CD4-positive, alpha-beta T cell treated with Interleukin-17A for 1 hour (primary cell): ENCODE measurements around the gene GFOD2.

Experiments
- DNase-seq: peaks from one replicate; pipeline ENCODE4 v3.0.0-alpha.2; 2020

GFOD2 gene

DNA sequence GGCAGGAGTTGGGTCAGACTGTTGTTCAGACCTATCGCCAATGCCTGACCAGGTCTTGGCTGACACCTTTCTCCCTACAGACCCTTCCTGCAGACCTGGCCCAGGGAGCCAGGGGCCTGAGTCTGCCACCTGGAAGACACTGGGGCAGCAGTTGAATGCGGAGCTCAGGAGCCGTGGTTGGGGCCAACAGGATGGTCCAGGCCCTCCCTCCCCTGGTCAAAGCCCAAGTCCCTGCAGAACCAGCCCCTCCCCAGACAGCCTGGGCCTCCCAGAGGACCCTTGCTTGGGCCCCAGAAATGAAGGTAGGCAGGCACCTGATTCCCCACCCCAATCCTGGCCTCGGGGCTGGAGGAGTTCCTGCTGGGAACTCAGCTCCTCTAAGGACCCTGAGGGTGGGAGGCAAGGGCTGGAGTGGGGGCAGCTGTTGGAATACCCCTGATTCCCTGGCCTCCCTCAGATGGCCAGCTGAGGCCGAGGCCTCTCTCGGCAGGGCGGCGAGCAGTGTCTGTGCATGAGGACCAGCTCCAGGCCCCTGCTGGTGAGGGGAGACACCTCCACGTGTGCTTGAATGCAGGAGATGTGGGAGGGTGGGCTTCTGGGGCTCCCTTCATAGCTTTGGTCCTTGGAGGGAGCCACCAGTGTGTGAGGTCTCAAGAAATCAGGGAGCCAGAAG lies 62.6 kb downstream of the GFOD2 start:
- no peak for DNase-seq

DNA sequence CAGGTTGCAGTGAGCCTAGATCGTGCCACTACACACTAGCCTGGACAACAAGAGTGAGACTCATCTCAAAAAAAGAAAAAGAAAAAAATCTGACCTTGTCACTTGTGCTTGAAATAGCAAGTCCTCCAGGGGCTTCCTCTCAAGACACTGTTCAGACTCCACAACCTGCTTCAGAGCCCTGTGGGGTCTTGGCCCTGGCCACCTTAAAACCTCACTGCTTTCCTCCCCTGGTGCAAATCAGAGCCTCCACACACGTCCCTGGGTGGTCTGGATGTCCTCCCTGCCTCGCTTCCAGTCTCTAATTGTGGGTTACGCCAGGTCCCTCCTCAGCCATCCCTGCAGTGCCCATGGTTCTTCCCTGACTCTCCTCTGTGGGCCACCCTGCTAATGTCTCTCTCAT lies 63.8 kb downstream of the GFOD2 start:
- DNase-seq, result no peak

DNA sequence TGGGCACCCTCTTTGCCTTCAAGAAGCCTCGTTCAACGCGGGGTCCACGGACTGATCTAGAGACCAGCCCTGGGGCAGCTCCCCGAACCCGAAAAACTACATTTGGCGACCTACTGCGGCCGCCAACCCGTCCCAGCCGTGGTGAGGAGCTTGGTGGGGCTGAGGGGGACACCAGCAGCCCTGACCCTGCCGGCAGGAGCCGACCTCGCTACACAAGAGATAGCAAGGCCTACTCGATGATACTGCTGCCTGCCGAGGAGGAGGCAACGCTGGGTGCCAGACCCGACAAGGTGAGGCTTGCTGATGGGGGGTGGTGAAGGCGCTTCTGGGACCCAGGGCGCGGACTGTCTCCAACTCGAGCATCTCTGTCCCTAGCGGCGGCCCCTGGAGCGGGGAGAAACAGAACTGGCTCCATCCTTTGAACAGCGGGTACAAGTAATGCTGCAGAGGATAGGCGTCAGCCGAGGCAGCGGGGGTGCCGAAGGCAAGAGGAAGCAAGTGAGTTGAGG lies 64.7 kb downstream of the GFOD2 start:
- DNase-seq, result no peak

DNA sequence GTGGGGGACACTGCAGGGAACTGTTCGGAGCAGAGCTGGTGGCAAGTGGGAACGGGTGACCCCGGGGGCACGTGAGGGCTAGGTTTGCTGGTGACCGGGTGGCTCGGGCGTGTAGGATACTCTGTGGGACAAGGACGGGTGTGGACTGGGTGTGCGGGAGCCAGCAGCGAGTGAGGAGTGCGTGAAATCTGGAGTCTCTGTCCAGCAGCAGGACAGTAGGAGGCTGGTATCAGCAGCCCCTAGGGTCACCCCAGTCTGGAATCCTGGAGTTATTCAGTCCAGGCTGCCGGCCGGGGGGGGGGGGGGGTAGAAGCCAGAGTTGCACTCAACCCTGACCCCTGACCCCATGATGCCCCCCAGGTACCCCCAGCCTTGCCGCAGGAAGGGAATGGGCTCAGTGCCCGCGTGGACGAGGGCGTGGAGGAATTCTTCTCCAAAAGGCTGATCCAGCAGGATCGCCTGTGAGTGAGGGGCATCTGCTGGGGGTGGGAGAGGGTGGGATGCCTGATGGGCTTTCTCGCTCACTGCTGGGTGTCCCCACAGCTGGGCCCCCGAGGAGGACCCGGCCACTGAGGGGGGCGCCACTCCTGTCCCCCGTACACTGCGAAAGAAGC lies 65.2 kb downstream of the GFOD2 start:
- DNase-seq, result no peak

DNA sequence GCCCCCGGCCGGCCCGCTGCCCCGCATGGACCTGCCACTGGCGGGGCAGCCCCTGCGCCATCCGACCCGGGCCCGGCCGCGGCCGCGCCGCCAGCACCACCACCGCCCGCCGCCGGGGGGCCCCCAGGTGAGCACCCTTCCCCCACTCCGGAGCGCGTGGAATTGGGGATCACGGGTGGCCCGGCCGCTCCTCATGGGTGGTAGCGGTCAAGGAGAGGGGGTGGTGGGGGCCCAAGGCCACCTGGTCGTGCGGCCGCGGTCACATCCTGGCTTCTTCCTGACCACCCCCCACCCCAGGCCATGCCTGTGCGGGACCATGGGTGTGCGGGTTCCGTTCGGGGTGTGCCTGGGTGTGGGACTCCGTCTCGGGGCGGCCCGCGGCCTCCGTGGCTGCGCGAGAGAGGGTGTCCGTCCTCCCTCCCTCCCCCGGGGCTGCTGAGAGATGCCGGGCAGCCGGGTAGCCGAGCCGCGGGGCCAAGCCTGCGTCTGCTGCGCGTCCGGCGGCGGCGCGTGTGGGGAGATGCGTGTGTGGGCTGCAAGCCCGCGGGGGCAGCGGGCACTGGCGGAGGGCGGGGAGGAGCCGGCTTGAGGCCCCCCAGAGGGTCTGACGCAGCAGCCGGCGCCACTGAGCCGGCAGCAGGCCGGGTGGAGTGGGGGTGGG lies 65.9 kb downstream of the GFOD2 start:
- no peak for DNase-seq

DNA sequence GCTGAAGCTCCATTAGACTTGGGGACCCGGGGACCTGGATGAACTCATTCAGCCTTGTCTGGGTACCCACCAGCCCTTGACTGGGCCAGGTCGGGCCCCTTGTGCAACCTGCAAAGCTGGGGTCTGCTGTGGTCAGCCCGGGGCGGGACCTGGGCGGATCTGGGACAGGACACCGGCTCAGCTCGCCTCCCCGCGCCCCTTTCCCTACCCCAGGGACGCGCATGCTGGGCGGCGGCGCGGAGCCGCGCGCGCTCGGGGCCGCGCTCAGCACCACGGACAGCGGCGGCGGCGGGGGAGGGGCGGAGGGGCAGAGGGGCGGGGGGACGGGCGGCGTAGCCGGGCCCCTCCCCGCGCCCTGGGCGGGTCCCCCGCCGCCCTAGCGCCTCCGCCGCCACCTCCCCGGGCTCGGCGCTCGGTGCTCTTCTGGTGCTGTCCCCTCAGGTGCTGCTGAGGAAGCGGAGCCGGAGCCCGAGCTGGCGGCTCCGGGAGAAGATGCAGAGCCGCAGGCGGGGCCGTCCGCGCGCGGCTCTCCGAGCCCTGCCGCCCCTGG lies 66.5 kb downstream of the GFOD2 start:
- no peak for DNase-seq

DNA sequence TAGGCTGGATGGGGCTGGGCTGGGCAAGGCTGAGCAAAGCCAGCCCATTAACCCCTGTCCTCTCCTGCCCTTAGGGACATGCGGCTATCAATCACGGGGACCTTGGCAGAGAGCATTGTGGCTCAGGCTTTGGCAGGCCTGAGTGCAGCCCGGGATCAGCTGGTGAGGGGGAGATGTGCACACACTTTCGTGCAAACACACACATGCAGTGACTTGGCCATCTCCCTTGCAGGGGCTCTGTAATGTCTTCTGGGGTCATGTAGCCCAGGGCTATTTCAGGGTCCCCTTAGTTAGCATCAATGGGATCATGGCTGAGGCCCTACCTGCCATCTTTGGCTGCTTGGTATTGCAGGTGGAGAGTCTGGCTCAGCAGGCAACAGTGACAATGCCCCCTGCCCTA lies 67.3 kb downstream of the GFOD2 start:
- DNase-seq, result no peak

DNA sequence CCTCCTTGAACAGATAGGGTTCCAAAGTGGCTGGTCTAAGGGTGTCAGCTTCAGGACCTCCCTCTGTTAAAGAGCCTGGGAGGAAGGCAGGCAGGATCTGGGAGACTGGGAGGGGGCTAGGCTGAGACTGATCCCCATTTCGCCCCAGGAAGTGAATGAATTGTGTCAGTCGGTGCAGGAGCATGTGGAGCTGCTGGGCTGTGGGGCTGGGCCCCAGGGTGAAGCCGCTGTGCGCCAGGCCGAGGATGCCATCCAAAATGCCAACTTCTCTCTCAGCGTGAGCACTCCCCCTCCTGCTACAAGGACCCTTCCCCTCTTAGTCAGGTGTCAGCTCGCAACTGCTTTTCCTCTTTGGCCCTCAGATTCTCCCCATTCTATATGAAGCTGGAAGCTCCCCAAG lies 68.1 kb downstream of the GFOD2 start:
- no peak for DNase-seq

DNA sequence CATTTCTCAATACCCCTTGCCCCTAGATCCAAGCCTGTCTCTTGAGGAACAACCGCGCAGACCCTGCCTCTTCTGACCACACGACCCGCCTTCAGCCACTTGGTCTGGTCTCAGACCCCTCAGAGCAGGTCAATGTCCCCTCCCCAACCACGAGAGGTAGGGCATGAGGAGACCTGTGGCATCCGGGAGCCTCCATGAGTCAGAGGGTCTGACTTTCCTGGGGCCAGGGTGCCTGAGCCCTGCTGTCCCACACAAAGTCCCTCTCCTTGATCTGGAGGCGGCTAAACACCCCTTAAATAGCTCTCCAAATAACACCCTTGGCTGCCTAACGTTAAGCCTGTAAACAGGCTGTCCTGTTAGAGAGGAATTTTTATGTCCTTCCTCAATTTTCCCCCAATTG lies 69.1 kb downstream of the GFOD2 start:
- no peak for DNase-seq

DNA sequence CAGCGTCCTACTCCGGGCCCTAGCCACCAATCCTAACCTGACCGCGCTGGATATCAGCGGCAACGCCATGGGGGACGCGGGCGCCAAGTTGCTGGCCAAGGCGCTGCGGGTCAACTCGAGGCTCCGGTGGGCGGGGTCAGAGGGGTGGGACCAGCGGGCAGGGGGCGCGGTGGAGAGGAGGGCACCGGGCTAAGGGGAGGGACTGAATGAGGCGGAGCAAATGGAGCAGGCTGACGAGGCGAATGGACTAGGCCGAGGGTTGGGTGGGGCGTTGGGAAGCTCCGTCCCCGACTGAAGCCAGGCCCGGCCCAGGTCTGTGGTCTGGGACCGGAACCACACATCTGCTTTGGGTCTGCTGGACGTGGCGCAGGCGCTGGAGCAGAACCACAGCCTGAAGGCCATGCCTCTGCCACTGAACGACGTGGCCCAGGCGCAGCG lies 69.6 kb downstream of the GFOD2 start:
- DNase-seq, result no peak

DNA sequence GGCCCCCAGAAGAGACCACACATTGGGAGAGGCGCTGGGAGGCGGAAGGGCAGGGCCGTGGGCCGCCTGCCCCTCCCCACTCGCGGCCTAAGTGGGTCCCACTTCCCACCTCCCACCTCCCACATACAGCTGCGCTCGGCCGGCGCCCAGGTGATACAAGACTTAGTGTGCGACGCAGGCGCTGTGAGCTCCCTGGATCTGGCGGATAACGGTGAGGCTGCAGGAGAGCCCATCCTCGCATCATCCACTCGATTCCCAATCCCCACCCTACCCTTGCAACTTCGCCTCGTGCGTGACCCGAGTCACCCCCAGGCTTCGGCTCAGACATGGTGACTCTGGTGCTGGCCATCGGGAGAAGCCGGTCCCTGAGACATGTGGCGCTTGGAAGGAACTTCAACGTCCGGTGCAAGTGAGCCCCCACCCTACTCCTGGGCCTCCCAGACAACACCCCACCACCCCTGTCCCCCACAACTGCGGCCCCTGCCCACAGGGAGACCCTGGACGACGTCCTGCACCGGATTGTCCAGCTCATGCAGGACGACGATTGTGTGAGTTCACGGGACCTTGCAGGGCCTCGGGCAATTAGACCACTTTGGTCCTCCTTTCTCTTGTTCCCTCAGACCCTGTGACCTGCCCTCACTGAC lies 70.2 kb downstream of the GFOD2 start:
- DNase-seq, result no peak

DNA sequence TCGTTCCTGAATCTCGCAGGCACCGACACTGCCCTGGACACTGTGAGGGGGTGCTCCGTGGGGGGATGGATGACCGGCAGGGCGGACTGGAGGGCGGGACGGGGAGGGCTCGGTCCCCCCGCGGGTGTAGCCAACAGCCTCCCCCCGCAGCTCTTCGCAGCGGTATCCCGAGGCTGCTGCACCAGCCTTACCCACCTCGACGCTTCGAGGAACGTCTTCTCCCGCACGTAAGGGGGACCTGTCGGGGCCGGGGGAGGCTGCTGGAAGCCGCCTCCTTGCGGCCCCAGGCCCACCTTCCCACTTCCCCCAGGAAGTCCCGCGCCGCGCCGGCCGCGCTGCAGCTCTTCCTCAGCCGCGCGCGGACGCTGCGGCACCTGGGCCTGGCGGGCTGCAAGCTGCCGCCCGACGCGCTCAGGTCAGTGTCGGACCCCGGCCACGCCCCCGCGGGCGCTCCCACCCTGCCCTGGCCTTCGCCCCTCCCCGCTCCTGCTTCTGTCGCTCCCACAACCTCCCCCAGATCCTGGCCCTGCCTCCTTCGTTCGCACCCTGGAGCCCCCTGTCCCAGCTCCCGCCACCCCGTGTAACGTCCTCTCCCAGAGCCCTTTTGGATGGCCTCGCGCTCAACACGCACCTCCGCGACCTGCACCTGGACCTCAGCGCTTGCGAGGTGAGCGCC lies 70.9 kb downstream of the GFOD2 start:
- DNase-seq, result no peak

DNA sequence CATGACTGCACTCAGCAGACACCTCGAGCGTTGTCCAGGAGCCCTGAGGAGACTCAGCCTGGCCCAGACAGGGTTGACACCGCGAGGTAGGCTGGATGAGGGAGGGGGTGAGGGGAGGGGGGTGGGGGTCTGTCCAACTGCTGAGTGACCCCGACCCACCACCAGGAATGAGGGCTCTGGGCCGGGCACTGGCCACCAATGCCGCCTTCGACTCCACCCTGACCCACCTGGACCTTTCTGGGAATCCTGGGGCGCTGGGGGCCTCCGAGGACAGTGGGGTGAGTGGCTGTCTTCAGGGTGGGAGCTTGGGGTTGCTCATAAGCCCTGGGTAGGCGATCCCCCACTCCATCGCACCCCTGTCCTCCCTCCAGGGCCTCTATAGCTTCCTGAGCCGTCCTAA lies 71.4 kb downstream of the GFOD2 start:
- no peak for DNase-seq

DNA sequence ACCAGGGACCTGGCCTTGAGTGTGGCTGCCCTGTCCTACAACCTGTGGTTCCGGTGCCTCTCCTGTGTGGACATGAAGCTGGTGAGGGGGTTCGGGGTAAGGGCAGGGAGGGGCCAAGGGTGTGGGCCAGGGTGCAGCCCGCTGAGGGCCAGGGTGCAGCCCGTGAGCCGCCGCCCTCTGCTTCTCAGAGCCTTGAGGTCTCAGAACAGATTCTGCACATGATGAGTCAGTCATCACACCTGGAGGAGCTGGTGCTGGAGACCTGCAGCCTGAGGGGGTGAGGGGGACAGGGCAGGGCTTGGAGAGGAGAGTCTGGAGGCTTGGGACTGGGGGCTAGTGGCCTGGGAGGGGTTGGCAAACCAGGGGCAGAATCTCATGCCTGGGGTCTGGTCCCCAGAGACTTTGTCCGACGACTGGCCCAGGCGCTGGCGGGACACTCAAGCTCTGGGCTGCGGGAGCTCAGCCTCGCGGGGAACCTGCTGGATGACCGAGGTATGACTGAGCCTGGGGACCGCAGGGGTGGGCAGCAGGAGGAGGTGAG lies 71.9 kb downstream of the GFOD2 start:
- DNase-seq, result no peak

DNA sequence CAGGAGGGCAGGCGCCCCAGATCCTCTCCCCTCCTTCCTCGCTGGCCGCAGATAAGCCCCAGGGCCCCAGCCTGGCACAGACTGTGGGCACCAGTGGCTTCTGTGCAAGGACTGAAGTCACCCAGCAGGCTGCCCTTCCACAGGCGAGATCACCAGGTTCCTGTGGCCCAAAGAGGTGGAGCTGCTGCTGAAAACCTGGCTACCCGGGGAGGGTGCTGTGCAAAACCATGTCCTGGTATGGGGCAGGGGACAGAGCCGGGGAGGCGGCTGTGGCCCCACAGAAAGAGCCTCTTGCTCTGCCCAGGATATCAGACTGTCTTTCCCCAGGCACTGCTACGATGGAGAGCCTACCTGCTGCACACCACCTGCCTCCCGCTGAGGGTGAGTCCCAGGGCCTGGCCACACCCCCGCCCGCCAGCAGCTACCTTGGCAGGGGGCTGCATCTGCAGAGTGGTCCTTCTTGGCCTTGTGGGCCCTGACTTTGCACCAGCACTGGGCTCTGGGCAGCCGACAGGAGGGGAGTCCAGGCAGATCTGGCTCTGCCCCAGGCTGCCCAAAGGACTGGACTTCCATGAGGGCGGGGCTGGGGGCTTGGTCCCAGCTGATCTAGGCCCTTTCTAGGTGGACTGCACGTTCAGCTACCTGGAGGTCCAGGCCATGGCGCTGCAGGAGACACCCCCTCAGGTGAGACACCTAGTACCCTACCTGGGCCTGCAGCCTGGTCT lies 73.6 kb downstream of the GFOD2 start:
- peak; percentile 30 for DNase-seq

DNA sequence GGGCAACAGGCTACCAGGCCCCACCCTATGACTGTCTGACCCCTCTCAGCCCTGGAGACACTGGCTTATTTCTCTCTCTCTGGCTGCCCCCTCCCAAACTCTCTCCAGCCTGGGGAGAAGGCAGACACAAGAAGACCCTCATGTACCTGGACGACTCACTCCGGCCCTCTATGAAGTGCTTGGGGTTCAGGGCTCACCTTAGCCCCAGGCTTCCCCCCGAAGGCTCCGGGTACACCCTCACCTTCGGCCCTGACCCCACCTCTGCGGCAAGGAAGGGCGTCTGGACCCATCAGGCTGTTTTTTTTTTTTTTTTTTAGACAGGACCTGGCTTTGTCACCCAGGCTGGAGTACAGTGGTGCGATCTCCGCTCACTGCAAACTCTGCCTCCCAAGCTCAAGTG lies 75.1 kb downstream of the GFOD2 start:
- DNase-seq, result no peak

DNA sequence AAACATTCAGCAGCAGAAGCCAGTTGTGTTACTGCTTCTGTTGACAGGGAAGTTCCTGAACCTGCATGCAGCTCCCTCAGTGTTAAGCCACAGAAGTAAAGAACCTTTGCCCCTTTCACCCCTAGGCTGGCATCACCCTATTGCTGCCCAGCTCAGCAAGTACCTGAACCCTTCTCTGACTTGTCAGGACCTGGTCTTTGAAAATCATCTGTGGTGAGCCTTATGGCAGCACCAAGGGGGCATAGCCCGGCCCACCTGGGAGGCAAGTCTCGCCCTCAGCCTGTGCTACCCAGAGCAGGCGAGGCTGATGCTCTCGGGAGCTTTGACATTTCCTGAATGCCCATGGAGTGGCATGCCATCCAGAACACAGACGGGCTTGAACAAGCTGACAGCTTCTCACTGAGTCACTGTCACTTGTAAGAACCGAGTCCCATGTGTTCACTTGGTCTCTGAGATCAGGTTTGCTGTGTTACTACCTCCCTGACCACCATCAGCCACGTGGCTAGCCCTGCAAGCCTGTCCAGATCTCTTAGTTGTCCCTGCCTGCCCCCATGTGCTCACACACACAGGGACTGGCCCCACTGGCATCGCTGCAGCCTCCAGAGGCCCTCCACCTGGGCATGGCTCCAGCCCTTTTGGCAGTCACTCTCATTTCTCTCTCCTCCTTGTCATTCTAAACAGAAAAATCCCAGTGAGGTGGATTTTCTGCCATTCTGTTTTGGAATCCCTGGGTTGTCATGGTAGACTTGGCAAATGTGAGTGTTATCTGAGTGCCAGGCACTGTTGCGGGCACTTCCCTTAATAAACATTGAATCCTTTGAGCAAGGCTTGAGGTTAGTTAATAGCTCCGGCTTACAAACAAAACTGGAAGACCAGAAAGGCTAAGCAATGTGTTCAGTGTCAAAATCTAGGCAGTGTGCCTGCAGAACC lies 77.1 kb downstream of the GFOD2 start:
- DNase-seq, result no peak

DNA sequence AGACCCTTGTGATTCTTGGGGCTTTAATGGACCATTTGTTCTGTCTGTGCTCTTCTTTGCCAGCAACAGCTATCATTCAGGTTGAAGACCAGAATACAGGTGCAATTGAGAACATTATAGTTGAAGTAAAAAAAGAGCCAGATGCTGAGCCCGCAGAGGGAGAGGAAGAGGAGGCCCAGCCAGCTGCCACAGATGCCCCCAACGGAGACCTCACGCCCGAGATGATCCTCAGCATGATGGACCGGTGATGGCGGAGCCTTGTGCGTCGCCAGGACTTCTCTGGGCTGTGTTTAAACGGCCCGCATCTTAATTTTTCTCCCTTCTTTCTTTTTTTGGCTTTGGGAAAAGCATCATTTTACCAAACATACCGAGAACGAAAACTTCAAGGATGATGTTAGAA lies 81.5 kb downstream of the GFOD2 start:
- DNase-seq, result no peak

DNA sequence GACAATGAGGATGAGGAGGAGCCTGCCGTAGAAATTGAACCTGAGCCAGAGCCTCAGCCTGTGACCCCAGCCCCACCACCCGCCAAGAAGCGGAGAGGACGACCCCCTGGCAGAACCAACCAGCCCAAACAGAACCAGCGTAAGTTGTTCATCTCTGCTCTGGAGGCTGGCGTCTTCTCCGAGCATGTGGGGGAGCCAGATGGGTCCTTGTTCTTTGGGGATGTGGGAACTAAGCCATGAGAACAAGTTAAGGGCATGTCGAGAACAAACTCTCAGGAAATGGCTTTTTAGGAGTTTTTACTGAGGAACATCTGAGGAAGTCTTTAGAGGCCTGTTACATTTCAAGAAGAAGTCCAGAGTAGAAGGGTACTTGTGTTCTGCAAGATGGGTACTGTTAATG lies 82.4 kb downstream of the GFOD2 start:
- DNase-seq, result no peak

DNA sequence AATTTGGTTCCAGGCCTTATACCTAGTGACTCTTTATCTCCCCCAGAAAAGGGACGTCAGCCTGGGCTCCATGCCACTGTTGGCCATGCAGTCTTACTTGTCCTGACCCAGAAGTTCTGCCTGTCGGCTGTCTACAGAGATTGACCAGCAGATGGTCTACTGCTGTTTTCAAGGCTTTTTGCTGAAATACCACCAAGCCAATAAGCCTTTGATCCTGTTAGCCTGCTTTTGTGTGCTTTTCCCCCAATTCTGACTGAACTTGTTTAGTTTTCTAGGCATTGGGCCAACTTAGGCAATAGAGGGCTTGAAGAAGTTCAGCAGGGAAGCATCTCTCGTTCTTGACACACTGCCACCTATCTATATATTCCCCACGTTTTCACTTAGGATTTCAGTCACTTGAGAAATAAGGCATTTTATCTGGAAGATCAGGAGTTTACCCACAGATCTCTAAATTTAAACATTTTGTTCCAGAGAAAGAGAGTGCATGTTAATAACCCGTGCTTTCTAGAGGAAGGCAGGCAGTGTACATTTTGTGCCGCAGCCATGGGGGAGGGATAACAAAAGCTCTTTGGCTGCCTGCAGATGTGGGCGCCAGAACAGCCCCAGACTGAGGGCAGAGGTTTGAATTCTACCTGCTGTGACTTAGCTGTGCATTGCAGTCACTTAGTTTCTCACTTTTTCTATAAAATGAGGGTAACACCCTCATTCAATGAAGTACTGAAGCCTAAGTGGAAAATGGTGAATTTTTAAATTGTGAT lies 86.5 kb downstream of the GFOD2 start:
- no peak for DNase-seq
